OCI-LY7 (cell line): ENCODE measurements around the gene UGT1A4. TPM values are rescaled to one million over a fixed set of nuclear protein-coding genes. Genes with fewer than 3 reads are reported as not detected.

Source experiments
- BruUV-seq: library from RNA; stranded (reverse); fragments of 400-500 nt; replicated peaks from 2 replicates; lab custom pipeline; 2021; lab: Mats Ljungman, UMichigan
- CTCF ChIA-PET: fragments of 300-600 bp; sonication (Branson Sonifier 250); formaldehyde crosslinking; loops from one replicate; lab custom pipeline; 2022; ENCODE audit warnings: antibody characterized with exemption; ENCODE audit not compliant: unreplicated experiment; lab: Charles Lee
- POLR2A ChIA-PET: fragments of 300-600 bp; sonication (Branson Sonifier 250); formaldehyde crosslinking; loops from one replicate; lab custom pipeline; 2022; ENCODE audit warnings: antibody characterized with exemption; lab: Charles Lee
- DNase-seq: peaks from one replicate; pipeline ENCODE4 v3.0.0-alpha.2; 2015; ENCODE audit warnings: low spot score
- H2AFZ ChIP-seq: fragments of 200-600 bp; sonication (generic), shearing (Covaris generic); 2 replicates; pipeline ENCODE4 v1.6.1; 2014; ENCODE audit warnings: mild to moderate bottlenecking, antibody characterized with exemption, low read length, moderate library complexity
- H3K27ac ChIP-seq: fragments of 200-600 bp; sonication (generic); 2 replicates; pipeline ENCODE4 v1.5.1; 2014; ENCODE audit warnings: mixed run types, low read depth, mild to moderate bottlenecking, moderate library complexity, low read length, inconsistent platforms; ENCODE audit not compliant: poor library complexity, severe bottlenecking
- H3K36me3 ChIP-seq: fragments of 200-600 bp; sonication (generic); 2 replicates; pipeline ENCODE4 v1.6.1; 2014; ENCODE audit warnings: mild to moderate bottlenecking, antibody characterized with exemption, low read length, moderate library complexity, mixed read lengths; ENCODE audit not compliant: insufficient read depth
- H3K4me1 ChIP-seq: fragments of 200-600 bp; sonication (generic); 2 replicates; pipeline ENCODE4 v1.5.1; 2014; ENCODE audit warnings: mild to moderate bottlenecking, low read length; ENCODE audit not compliant: insufficient read depth, poor library complexity, severe bottlenecking
- H3K4me2 ChIP-seq: fragments of 200-600 bp; sonication (generic); 2 replicates; pipeline ENCODE4 v1.6.1; 2014; ENCODE audit warnings: mild to moderate bottlenecking, low read length
- H3K4me3 ChIP-seq: fragments of 200-600 bp; sonication (generic); 2 replicates; pipeline ENCODE4 v1.5.1; 2014; ENCODE audit warnings: mild to moderate bottlenecking, low read depth, low read length; ENCODE audit not compliant: poor library complexity, severe bottlenecking
- H3K79me2 ChIP-seq: fragments of 200-600 bp; sonication (generic); 2 replicates; pipeline ENCODE4 v1.6.1; 2016; ENCODE audit warnings: low read depth, mild to moderate bottlenecking, low read length, moderate library complexity, mixed read lengths; ENCODE audit not compliant: insufficient read depth
- H3K9me2 ChIP-seq: fragments of 200-600 bp; sonication (generic); 2 replicates; pipeline ENCODE4 v1.6.1; 2016; ENCODE audit warnings: mild to moderate bottlenecking, low read length, mixed read lengths; ENCODE audit not compliant: insufficient read depth
- H3K9me3 ChIP-seq: fragments of 200-600 bp; sonication (generic); 2 replicates; pipeline ENCODE4 v1.6.1; 2014; ENCODE audit warnings: mild to moderate bottlenecking, mixed run types, low read length, mixed read lengths
- H4K20me1 ChIP-seq: fragments of 200-600 bp; sonication (generic); 2 replicates; pipeline ENCODE4 v1.6.1; 2014; ENCODE audit warnings: mild to moderate bottlenecking, antibody characterized with exemption, low read length, moderate library complexity, mixed read lengths; ENCODE audit not compliant: insufficient read depth
- CTCF ChIP-seq: fragments of 200-600 bp; sonication (generic); conservative IDR thresholded peaks from 2 replicates; pipeline ENCODE4 v1.5.1; 2014; ENCODE audit warnings: mild to moderate bottlenecking, antibody characterized with exemption, low read length, moderate library complexity, mixed read lengths
- EZH2phosphoT487 ChIP-seq: fragments of 200-600 bp; sonication (generic); IDR thresholded peaks from 2 replicates; pipeline ENCODE4 v1.6.1; 2018; ENCODE audit warnings: low read depth, borderline replicate concordance, mild to moderate bottlenecking, mixed run types, antibody characterized with exemption, low read length, moderate library complexity, mixed read lengths
- intact Hi-C: fragments of 100-400 bp; cut with micrococcal nuclease; formaldehyde crosslinking; loops from one replicate; pipeline ENCODE4 v1.10.0; 2022; ENCODE audit not compliant: unreplicated experiment
- total RNA-seq, 2 experiments: library from RNA; depleted of rRNA in 1 of 2; stranded (reverse); fragments of >200 nt in 1 of 2; shearing (Covaris generic) in 1 of 2; gene quantifications; 2 replicates each; pipeline ENCODE4 v1.2.3, GENCODE V29; 2014 to 2022

Gene UGT1A4
- total RNA-seq, 2 experiments from 2014 or later = not detected

GRCh38 chr2:233811732-233812131, 93.2 kb downstream of the UGT1A4 start:
- Histone ChIP-seq H3K27ac (no peak overlapping the region), H3K4me2 (no peak overlapping the region), H3K4me1 (no peaks in the 10 kb centered on the region), H3K9me3 (no peaks in the 10 kb centered on the region), H3K79me2 (no peaks in the 10 kb centered on the region), H2AFZ (no peak overlapping the region), H3K4me3 (no peak overlapping the region), H4K20me1 (no peaks in the 10 kb centered on the region), H3K9me2 (no peaks in the 10 kb centered on the region), H3K36me3 (no peaks in the 10 kb centered on the region)
- CTCF ChIA-PET = no interaction called here
- TF ChIP-seq EZH2phosphoT487 (no peak), CTCF (no peak)
- intact Hi-C loops = no loop called here
- DNase-seq = no peak
- POLR2A ChIA-PET = no interaction called here
- no TSS peak for BruUV-seq

- Histone ChIP-seq H3K9me2 (no peaks in the 10 kb centered on the region), H3K9me3 (no peaks in the 10 kb centered on the region), H3K79me2 (no peaks in the 10 kb centered on the region), H3K4me3 (no peak overlapping the region), H3K27ac (no peak overlapping the region), H3K4me1 (no peaks in the 10 kb centered on the region), H3K36me3 (no peaks in the 10 kb centered on the region), H2AFZ (no peak overlapping the region), H3K4me2 (no peak overlapping the region), H4K20me1 (no peaks in the 10 kb centered on the region)
- no peak for DNase-seq
- intact Hi-C loops = no loop called here
- no TSS peak for BruUV-seq
- ChIA-PET POLR2A (interaction anchor here (0.5 kb wide), 1 partner anchor 14 kb away, joined by 3 read pairs; no protein-coding TSS in a partner anchor), CTCF (interaction anchor here (0.6 kb wide), 1 partner anchor 530 kb away, joined by 3 read pairs; no protein-coding TSS in a partner anchor)
- no peak for TF ChIP-seq EZH2phosphoT487
- TF ChIP-seq CTCF = no peak
These were observed 94.9 kb downstream of the UGT1A4 start for GRCh38 chr2:233813236-233814055.
